HG02852 (cell line): ENCODE results near the gene SNX1.
"Not testable (repeated sequence)": the region's sequence is repeated elsewhere in the genome, so short reads cannot be mapped to it uniquely, and the experiment has no call there.

Experiments
- ATAC-seq: cut with Tn5 transposase; IDR thresholded peaks from one replicate; pipeline ENCODE4 v1.9.1; 2021; ENCODE audit warnings: mild to moderate bottlenecking, moderate library complexity; ENCODE audit not compliant: unreplicated experiment

Gene SNX1

DNA sequence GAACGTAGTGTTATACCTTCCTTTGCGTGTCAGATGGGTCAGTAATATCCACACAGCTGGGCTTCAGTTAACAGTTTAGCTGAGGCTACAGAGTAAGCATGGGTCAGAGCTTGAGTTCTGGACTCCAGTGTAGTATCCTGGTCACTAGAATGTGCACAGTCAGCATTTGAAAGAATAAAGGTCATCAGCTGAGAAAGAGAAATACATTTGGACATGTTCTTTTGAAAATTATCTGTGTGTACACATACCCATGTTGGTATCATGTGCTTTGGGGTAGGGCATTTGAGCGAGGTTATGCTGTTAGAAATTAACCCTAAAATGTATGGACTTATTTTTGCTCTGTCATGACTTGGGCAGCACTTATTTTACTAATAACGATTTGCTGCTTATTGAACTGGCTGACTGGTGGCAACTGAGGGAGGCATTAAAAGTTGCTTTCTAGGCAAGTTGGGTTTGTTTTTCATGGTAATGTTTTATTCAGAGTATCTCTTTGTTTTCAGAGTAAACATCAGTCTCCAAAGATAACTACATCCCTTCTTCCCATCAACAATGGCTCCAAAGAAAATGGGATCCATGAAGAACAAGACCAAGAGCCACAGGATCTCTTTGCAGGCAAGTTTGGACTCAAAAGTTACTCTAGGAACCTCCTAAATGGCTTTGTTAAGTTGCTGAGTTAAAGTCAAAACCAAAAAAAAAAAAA, 16.4 kb downstream of the SNX1 start:
- ATAC-seq = no peak

DNA sequence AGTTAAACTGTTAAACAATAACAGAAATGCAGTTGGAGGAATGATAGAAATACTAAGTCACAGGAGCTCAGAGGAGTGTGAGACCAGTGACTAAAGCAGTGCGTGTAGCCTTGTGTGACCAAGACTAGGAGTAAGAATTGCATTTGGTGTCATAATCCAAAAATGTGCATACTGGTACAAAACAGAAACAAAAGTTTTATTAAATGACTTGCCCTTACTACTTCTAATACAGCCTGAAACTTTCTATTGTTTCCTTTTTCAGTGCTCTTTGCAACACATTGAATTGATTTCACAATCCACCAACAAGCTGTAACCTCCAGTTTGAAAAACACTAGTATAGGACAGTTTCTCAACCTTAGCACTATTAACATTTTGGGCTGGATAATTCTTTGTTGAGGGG, 17.1 kb downstream of the SNX1 start:
- ATAC-seq = no peak

GRCh38 chr15:64117759-64118487, 22.1 kb downstream of the SNX1 start:
- ATAC-seq = no peak

- not testable (repeated sequence) for ATAC-seq
Observed at GRCh38 chr15:64120322-64120721, 24.5 kb downstream of the SNX1 start.

DNA sequence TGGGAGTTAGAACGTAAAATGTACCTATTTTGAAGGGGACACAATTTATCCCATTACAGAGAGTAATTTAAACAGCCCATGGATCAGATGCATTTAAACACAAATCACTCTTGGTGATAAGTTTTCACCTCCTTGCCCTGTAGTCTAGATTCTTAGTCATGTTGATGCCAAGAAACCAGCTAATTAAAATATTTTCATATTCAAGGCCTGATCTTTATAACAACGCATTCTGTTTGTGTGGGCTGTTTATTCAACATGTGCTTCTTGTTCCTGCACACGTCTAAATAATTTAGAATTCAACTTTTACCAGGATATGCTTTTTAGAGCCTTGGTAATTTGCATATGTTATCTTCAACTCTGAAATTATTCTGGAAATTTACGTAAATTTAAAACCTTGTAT, 25.8 kb downstream of the SNX1 start:
- no peak for ATAC-seq

DNA sequence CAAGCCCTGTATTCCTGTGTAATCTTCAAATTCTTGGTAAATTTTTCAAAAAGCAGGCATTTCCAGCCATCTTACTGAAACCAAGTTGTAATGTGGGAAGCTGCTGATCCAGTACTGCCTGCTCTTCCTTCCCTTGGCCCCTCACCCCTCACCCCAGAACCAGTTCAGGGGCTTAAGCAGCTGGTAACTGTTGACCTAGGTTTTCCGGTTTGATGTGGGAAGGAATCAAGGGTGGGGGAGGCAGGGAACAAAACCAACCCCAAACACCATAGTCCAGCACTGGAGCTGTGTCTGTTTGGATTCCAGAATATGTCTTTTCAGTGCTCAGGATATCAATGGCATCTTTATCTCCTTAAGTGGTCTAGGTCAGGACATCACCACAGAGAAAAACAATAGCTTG, 26.7 kb downstream of the SNX1 start:
- ATAC-seq = no peak

GRCh38 chr15:64122936-64123351, 27.2 kb downstream of the SNX1 start:
- no peak for ATAC-seq

DNA sequence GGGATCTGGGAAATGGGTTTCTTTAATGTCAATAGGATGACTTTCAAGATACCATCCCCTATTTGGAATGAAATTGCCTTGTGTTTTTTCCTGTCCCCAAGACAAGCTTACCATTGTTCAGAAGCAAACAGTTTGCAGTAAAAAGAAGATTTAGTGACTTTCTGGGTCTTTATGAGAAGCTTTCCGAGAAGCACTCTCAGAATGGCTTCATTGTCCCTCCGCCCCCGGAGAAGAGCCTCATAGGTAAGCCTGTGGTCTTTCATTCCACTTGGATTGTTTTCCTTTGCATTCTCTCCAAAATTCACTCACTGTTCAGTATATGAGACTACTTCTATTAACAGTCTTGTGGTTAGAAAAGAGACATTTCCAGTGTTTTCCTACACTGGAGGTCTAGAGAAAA, 30.2 kb downstream of the SNX1 start:
- ATAC-seq = no peak

DNA sequence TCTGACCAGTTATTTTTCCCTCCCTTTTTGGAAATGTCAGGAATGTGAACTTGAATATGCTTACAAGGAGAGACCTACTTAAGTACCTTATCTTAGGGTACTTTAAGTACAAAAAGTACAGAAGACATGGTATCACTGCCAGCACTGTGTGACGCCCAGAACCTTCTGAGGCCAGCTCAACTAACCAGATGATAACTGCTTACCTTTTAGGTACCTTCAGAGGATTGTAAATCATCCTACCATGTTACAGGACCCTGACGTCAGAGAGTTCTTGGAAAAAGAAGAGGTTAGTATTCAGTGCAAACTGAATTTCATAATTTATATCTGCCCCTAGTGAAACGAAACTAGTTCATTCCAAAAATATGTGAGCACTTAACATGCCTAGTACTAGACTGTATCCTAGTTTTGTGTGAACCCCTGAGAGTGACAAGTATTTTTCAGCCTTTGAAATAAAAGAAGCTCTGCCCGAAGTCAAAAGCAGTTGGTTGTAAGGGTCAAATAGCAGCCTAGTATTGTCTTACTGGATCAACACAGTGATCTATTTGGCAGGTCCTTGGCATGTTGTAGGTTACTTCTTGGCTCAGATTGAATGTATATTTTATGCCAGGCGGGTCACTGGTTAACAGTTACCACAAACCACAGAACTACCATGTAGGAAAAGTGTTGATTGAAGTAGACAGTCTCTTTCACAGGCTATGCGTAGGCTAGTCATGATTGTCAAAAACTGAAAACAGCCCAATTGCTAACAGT, 31.9 kb downstream of the SNX1 start:
- no peak for ATAC-seq

DNA sequence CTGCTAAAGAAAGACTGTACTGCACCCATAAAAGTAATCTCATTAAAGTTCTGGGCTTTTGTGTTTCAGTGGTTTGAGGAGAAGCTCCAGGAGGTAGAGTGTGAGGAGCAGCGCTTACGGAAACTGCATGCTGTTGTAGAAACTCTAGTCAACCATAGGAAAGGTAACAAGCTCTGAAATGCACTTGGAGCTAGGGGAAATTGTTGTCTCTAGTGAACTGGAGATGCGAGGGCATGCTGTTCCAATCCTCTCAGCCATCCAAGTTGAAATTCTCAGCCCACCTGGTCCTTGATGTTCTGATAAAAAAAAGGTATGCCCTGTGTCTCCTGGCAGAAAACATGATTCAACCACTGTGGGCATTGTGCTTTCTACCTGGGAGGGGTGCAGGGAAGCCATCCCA, 34.4 kb downstream of the SNX1 start:
- no peak for ATAC-seq

DNA sequence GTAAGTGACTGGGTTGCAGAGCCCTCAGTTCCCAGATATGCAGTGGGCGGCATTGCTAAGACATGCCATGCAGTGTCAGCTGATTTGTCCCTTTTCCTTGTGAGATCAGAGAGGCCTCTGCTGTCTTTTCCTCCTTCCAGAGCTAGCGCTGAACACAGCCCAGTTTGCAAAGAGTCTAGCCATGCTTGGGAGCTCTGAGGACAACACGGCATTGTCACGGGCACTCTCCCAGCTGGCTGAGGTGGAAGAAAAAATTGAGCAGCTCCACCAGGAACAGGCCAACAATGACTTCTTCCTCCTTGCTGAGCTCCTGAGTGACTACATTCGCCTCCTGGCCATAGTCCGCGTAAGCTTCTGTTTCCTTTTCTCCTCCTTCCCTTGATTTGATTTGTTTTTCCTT, 35.8 kb downstream of the SNX1 start:
- ATAC-seq = no peak

DNA sequence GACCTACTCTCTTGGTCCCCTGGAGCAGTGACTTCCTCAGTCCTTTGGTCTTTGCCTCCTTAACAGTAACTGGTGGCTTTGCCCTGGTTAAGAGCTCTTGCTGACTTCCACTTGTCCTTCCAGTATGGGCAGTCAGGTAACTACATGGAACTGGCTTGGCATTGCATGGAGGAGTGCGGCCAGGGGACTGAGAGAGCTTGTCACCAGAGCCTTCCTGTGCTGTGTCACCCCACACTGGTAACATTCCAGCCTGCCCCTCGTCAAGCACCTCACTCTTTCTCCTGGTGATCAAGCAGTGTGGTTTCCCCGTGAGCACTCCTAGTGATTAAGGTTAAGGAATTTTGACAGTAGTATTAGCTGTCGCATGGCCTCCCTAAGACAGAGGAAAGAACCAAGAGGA, 36.4 kb downstream of the SNX1 start:
- no peak for ATAC-seq

- no peak for ATAC-seq
Observed at GRCh38 chr15:64133623-64134344, 38.0 kb downstream of the SNX1 start.

DNA sequence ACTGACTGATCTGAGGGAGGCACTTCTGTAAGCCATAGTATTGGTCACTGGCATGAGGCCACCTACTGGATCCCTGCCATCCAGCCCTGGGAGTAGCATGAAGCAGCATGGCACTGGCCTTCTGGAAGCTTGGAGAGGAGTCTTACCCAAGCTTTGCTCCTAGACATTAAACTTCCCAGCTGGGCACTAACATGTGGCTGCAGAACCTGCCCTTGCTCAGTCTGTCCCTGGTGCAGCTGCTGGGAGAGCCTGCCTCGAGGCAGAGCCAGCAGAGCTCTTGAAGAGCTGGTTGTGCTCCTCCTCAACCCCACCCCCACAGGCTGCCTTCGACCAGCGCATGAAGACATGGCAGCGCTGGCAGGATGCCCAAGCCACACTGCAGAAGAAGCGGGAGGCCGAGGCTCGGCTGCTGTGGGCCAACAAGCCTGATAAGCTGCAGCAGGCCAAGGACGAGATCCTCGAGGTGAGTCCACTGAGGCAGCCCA, 38.6 kb downstream of the SNX1 start:
- no peak for ATAC-seq

DNA sequence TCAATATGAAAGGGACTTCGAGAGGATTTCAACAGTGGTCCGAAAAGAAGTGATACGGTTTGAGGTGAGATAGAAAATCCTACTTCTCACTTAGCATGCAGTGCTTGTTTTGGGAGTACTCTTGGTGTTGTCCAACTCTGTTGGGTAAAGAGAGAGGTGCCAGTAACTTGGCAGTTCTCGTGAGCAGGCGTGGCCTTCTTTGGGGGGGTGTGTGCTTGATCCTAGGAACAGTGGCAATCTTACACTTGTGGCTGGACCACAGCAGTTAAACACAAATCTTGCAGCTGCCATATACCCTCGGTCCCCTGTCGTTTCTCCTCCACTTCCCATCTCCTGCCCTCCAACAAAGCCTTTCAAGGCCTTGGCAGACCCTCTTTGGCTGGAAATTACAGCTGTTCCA, 40.6 kb downstream of the SNX1 start:
- ATAC-seq = no peak

- no peak for ATAC-seq
Observed at GRCh38 chr15:64137226-64137833, 41.5 kb downstream of the SNX1 start.

GRCh38 chr15:64138331-64138941, 42.7 kb downstream of the SNX1 start:
- no peak for ATAC-seq

DNA sequence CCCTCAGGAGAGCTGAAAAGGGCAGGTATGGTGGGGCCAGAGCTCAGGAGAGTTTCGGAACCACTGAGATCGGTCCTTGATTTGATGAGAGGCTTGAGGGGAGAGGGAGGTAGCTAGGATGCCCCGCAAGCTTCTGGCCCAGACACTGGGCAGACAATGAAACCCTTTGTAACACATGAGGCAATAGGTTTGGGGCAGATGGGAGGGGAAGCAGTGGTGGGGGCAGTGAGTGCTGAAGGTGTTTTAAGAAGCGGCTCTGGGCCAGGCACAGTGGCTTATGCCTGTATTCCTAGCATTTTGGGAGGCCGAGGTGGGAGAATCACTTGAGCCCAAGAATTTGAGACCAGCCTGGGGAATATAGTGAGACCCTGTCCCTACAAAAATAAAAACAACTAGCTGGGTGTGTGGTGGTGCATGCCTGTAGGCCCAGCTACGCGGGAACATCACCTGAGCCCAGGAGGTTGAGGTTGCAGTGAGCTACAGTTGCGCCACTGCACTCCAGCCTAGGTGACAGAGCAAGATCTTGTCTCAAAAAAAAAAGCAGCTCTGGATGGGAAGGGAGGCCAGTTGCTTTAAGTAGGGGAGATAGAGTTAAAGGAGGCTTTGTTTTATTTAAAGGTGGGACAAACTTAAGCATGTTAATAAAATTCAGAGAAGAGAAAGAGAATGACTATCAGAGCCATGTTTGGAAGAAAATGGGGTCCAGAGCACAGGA, 46.2 kb downstream of the SNX1 start:
- ATAC-seq = no peak

GRCh38 chr15:64143276-64143675, 47.5 kb downstream of the SNX1 start:
- ATAC-seq = no peak

GRCh38 chr15:64144192-64144564, 48.4 kb downstream of the SNX1 start:
- ATAC-seq = no peak
